Right lobe of liver (tissue), 4 donors: Measurements from ENCODE around the gene WWP2.

ENCODE experiments used
- POLR2A ChIP-seq: fragments of 450-650 bp; IDR thresholded peaks from one replicate; pipeline ENCODE4 v1.6.1; 2017; ENCODE audit warnings: antibody characterized with exemption, mild to moderate bottlenecking
- TF ChIP-seq, protein P1 (sequence below), 4 donors: fragments of 200-600 bp in 3 of 4; fragments of 450-650 bp in 1 of 4; IDR thresholded peaks; one replicate each; pipeline versions ENCODE4 v1.5.1 to v1.8.0; 2016 to 2022; ENCODE audit warnings: antibody characterized with exemption in 4 of 4, mild to moderate bottlenecking in 2 of 4
- donor health status: DM: no; HTN: no; CAD: no.
- donor health status: DM: no; HTN: no; CAD: no.
- donor health status: DM: no; HTN: yes; CAD: no.

DNA sequence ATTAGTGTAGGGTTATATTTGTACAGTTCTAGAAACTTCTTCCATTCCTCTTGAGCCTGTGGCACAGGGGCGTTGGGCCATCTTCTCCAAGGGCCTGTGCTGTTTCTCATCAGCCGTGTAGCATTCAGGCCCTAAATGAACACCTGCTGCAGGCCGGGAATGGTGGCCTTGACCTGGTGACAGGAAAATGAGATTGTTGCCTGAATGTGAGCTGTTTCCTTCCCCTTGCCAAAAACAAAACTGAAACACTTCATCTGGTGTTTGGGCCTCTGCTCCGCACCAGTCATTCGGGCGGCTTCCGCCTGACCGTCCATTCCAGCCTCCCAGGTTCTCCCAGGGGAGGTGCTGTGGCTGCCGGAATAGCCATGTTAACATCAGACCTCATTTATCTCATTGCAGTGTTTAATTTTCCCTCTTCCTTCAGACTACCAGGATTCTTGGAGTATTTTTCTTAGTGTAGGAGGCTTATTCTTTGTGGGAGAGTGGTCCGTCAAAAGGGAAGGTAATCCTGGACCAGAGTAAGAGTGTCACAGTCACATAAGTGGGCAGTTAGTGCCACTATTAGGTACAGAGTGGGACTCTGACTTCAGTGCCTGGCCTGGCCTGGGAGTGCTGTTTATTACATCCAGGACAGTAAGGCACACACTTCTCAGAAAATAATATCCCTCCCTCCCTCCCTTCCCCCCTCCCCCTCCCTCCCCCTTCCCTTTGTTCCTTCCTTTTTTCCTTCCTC, 61.9 kb downstream of the WWP2 start:
- no peak for TF ChIP-seq POLR2A
- TF ChIP-seq, protein P1, sequence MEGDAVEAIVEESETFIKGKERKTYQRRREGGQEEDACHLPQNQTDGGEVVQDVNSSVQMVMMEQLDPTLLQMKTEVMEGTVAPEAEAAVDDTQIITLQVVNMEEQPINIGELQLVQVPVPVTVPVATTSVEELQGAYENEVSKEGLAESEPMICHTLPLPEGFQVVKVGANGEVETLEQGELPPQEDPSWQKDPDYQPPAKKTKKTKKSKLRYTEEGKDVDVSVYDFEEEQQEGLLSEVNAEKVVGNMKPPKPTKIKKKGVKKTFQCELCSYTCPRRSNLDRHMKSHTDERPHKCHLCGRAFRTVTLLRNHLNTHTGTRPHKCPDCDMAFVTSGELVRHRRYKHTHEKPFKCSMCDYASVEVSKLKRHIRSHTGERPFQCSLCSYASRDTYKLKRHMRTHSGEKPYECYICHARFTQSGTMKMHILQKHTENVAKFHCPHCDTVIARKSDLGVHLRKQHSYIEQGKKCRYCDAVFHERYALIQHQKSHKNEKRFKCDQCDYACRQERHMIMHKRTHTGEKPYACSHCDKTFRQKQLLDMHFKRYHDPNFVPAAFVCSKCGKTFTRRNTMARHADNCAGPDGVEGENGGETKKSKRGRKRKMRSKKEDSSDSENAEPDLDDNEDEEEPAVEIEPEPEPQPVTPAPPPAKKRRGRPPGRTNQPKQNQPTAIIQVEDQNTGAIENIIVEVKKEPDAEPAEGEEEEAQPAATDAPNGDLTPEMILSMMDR (IDR thresholded peaks at IDR 0.05): no peak
